SKM-1 treated with dmso at 0.1 percent for 144 hours (cell line): ENCODE results near the gene SMAD3.
"Not testable (repeated sequence)": the region's sequence is repeated elsewhere in the genome, so short reads cannot be mapped to it uniquely, and the experiment has no call there.

Source experiments
- DNase-seq: peaks from one replicate; lab custom pipeline; 2025; ENCODE audit not compliant: unreplicated experiment; lab: John Stamatoyannopoulos, UW

The SMAD3 gene

DNA sequence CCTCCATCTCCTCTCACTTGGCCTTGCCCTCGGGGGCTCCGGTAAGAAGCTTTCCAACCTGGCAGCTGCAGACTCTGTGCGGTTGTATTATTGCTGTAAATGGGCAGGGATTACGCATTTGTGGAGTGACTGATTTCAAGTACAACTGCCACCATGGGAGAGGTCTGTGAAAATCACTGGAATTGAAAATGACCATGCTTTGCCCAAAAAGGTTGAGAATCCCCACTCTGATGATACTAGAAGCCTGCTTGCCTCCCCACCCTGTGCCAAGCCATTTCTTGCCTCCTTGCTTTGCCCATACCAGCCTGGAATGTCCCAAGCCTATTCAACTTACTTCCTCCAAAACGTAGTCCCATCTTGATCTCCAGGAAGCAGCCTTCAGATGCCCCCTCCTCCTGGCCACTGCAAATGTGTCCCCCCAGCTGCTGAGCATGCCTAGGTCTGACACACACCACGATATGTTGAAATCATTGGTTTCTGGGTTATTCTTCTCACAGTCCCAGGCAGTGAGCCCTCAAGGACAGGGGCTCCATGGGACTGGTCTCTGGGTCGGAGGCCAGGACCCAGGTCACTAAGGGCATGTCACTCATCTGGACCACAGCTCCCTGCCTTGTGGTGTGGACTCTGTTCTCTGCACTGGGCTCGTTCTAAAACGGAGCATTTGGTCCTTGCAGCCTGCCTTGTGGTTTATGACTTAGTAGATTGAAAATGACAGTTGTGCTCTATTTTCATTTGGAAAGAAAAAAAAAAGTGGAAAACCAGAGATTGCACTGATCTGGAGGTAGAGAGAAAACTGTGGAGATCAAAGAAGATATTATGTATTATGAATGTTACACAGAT, 42.9 kb downstream of the SMAD3 start:
- peak; percentile 33 for DNase-seq

DNA sequence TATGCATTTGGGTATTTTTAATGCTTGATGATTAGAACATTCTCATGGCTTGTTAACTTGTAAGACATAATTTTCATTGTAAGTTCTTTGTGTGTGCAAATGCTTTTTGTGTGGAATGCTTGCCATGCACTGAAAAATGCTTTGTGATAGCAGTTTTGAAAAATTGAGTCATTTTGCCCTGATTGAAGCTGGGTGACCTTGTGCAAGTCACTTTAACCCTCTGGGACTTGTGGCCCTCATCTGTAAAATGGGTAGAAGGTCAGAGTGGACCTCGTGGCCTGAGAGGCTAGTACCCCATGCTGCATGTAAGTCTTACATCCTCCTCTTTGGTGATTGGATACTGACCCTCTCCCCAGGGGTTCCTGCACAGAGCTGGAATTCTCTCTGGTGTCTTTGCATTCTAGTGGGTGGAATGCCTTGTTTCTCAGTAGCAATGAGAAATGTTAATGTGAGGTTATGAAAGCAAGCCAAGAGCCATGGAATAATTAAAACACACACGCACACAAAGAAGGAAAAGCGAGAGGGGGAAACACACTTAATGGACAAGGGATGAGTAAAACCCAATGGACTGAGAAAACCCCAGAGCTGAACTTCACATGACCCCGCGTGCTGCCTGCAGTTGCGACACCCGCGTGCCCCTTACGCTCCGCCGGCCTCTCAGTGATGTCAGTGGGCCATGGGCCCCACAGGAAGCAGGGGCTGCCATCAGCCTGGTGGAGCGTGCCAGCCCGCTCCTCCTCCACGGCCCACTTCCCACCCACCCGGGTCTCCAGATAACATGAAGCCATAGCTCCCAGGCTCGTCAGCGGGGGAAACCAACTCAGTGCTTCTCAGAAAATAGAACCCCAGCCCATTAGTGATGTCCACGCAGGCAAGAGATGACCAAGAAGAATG, 44.0 kb downstream of the SMAD3 start:
- DNase-seq: peak; percentile 87

DNA sequence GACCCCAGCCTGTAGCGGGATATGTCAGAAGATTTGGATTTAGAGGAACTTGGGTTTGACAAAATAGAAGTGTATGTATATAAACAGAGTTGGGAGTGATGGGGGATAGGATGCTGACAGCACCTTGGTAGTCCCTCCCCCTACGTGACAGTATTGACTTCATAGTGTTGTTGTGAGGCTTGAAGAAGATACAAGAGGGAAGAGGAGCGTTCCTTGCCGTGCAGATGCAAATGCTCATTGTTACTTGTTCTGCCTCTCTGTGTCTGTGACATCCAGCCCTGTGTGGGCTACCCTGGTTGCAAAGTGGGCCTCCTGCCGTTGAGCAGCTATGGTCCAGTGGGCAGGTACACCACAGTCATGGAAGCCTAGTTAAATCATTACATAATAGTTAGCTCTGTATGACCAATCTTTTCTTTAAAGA, 45.0 kb downstream of the SMAD3 start:
- DNase-seq: no peak

DNA sequence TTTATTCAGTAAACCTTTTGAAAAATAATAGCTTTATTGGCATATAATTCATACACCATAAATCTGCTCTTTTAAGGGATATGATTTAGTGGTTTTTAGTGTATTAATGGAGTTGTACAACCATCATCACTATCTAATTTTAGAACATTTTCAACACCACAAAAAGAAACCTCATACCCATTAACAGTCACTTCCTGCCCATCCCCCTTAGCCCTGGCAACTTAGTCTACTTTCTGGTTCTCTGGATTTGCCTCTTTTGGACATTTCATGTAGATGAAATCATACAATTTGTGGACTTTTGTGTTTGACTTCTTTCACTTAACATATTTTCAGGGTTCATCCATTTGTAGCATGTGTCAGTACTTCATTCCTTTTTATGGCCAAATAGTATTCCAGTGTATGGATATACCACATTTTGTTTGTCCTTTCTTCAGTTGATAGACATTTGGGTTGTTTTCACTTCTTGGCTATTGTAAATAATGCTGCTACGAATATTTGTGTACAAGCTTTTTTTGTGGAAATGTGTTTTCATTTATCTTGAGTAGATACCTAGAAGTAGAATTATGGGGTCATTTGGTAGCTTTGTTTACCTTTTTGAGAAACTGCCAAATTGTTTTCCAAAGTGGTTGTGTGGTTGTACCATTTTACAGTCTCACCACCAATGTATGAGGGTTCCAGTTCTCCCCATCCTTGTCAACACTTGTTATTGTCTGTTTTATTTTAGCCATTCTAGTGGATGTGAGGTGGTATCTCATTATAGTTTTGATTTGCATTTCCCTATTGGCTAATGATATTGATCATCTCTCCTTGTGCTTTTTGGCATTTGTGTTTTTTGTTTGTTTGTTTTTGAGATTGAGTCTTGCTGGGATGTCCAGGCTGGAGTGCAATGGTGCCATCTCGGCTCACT, 45.8 kb downstream of the SMAD3 start:
- DNase-seq: no peak

DNA sequence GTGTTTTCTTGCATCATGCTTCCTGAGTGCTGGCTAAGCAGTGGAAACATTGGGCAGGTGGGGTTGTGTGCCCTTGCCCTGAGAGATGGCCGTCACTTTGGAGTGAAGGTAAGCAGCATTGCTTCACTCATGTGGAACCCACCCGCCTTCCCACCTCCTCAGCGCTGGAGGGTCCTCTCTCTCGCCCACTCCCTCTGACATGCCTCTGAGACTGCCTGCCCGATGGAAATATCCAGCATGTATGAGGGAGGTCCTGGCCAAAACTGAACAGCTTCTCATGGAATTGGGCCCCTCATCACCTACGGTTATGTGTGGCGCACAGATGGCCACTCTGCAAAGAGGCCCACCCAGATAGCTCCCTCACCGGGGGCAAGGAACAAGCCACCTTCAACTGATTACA, 48.6 kb downstream of the SMAD3 start:
- DNase-seq: no peak

GRCh38 chr15:67114846-67115585, 49.6 kb downstream of the SMAD3 start:
- no peak for DNase-seq

DNA sequence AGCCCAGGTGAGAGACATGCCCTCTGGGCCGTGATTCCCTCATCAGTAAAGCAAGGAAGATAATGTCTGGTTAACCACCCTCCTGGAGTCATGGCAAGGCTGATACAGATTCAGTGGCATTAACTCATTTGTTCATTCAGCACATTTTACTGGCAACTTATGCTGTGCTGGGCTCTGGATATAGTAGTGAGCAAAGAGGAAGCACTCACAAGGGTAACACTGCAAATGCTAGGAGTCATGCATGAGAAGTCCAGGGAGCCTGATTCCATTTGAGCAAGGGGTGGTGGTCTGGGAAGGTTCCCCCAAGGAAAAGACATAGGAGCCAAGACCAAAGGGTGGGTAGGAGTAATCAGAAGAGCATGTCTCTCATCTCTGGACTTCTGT, 50.2 kb downstream of the SMAD3 start:
- DNase-seq: no peak

GRCh38 chr15:67116742-67117141, 51.3 kb downstream of the SMAD3 start:
- no peak for DNase-seq

GRCh38 chr15:67117370-67117769, 52.0 kb downstream of the SMAD3 start:
- no peak for DNase-seq

- no peak for DNase-seq
Observed at GRCh38 chr15:67118808-67119207, 53.4 kb downstream of the SMAD3 start.

DNA sequence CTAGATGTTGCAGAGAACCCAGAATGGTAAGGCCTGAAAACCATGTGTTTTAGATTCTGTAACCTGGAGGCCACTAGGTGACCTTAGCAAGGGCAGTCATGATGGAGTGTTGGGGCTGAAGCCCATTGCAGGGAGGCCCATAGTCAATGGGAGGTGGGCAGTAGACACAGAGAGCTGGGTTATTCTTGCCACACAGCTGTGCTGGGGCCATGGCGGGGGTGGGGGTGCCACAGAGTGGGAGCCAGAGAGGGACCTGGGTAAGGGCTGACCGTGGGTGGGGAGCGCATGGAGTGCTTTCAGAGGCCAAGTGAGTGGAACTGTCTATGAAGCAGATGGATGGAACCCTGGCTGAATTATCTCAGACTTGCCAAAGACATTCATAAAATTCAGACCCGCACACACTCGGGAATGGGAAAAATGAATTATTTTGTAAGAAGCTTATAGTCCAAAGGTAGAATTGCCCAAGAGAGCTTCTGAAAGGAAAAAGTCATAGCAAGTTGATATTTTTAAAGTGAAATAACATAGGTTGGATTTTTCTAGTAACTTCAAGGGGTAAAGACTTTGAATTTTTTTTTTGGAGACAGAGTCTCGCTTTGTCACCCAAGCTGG, 53.9 kb downstream of the SMAD3 start:
- DNase-seq: no peak

DNA sequence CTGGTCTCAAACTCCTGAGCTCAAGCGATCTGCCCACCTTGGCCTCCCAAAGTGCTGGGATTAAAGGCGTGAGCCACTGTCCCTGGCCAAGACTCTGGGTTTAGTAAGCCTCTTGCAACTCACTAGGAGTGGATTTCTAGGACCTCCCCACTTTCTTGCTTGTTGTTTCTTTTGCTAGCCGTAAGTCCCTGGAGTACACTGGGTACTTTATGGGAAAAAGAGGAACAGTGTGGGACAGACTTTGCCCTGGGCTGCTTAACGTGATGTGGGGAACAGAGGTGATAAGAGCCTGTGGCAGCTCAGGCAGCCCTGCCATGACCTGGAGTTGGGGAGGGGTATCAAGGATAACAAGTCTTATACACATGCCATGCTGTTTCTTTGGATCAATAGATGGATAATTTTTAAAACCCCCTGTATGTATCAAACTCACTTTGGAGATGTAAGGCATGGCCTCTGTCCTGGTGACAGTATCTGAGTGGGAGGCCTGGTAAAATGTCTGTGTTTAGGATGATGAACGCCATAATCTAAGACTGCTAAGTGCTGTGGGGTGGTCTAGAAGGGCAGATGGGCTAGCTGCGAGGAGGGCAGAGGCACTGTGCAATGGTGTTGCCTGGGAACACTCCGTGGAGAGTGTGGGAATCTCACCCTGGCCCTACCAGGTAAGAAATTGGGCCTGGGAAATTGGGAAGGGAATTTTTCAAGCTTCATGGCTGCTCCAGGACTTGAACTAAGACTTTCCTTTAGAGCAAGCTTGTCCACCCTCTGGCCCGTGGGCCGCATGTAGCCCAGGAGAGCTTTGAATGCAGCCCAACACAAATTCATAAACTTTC, 54.8 kb downstream of the SMAD3 start:
- no peak for DNase-seq

- DNase-seq: no peak
Observed at GRCh38 chr15:67120839-67121643, 55.6 kb downstream of the SMAD3 start.

DNA sequence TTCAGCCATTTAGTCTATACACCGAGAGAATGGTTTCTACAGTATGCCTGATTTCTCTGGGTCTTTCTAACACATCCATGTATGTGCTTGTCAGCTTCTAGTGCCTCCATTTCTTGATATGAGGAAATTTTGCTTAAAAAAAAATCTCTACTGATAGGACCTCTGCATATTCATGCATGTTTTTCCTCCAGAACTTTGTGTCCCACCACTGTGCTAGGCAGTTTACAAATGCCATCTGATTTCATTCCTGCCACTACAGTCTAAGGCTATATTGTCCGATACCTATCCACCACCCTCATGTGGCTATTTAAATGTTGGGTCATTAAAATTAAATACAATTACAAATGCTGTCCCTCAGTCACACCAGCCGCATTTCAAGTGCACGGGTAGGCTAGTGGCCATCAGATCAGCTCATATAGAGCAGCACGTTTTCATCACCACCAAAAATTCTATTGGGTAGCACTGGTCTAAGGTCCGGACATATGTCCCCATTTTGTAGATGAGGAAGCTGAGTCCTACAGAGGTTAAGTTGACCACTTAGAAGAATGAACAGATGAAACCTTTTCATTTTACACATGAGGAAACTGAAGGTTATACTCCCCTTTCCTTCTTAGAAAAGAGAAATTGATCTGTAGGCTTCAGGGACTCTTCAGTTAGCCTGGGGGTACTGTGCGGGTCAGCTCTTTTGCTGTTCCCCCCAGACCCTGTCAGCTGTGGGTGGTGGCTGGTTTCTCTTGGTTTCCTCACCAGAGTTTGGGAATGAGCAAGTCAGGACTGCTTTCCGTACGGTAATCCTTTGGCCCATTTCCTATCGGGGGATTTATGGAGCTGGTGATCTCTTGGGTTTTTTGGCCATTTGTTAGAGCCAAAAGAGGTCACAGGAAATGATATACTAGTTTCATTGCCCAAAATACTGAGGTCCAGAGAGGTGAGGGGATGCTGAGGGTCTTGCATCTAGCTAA, 56.5 kb downstream of the SMAD3 start:
- DNase-seq: no peak

DNA sequence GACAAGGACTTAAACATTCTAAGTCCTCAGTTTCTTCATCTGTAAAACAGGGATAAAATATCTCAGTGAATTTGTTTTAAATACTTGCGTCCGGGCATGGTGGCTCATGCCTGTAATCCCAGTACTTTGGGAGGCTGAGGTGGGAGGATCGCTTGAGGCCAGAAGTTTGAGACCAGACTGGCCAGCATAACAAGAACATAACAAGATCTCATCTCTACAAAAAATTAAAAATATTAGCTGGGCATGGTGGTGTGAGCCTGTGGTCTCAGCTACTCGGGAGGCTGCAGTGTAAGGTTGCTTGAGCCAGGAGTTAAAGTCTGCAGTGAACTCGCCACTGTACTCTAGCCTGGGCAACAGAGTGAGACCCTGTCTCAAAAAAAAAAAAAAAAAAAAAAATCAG, 57.4 kb downstream of the SMAD3 start:
- DNase-seq: not testable (repeated sequence)

DNA sequence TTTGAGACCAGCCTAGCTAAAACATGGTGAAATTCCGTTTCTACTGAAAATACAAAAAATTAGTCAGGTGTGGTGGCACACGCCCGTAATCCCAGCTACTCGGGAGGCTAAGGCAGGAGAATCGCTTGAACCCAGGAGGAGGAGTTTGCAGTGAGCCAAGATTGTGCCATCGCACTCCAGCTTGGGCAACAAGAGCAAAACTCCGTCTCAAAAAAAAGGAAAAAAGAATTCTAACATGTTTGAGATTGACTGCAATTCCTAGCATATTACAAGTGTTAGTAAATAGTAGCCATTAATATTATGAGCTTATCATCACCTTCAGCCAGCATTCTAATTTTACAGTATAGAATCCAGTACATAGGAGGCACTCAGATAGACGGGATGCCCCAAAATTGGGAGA, 57.9 kb downstream of the SMAD3 start:
- not testable (repeated sequence) for DNase-seq

DNA sequence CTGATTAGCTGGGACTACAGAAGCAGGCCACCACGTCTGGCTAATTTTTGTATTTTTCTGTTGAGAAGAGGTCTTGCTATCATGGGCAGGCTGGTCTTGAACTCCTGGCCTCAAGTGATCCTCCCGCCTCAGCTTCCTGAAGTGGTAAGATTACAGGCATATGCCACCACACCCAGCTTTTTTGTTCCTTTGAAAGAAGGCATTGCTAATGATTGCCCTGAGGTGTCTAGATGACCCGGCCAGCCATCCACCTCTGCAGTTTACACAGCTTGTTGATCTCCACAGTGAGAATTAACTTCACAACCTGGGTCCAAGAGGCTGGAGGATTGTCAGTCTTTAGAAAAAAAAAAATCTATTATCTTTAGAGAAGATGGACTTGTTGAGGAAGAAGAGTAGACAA, 58.7 kb downstream of the SMAD3 start:
- no peak for DNase-seq
